ENCODE measurements around the gene GPRC5C.

Gene GPRC5C

GRCh38 chr17:74445158-74445557 lies 13.3 kb downstream of the GPRC5C start:
- no peaks in the 10 kb centered on the region for H3K9me3 ChIP-seq (ENCODE audit: insufficient read depth, low read length)
- no peaks in the 10 kb centered on the region for H3K36me3 ChIP-seq (replicated peaks; ENCODE audit: low read depth, low read length)
- no peak overlapping the region for H3K4me3 ChIP-seq (ENCODE audit: low read length)
- no peak for TF ChIP-seq EZH2phosphoT487 (IDR thresholded peaks at IDR 0.05; ENCODE audit: low read depth)
- TF ChIP-seq, protein P1, sequence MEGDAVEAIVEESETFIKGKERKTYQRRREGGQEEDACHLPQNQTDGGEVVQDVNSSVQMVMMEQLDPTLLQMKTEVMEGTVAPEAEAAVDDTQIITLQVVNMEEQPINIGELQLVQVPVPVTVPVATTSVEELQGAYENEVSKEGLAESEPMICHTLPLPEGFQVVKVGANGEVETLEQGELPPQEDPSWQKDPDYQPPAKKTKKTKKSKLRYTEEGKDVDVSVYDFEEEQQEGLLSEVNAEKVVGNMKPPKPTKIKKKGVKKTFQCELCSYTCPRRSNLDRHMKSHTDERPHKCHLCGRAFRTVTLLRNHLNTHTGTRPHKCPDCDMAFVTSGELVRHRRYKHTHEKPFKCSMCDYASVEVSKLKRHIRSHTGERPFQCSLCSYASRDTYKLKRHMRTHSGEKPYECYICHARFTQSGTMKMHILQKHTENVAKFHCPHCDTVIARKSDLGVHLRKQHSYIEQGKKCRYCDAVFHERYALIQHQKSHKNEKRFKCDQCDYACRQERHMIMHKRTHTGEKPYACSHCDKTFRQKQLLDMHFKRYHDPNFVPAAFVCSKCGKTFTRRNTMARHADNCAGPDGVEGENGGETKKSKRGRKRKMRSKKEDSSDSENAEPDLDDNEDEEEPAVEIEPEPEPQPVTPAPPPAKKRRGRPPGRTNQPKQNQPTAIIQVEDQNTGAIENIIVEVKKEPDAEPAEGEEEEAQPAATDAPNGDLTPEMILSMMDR (IDR thresholded peaks at IDR 0.05; ENCODE audit: low read depth, low read length): no peak
- H3K27me3 ChIP-seq (ENCODE audit: low read depth, low read length): no peaks in the 10 kb centered on the region
- no peak overlapping the region for H2AFZ ChIP-seq (ENCODE audit: low read depth, low read length)
- H3K9ac ChIP-seq (ENCODE audit: low read length): no peak overlapping the region
- no peaks in the 10 kb centered on the region for H3K79me2 ChIP-seq (ENCODE audit: low read length)
- no peaks in the 10 kb centered on the region for H4K20me1 ChIP-seq (ENCODE audit: insufficient read depth, low read length)
- H3K4me2 ChIP-seq (ENCODE audit: low read length): no peak overlapping the region
- H3K27ac ChIP-seq (ENCODE audit: low read length): no peak overlapping the region
- H3K4me1 ChIP-seq (ENCODE audit: low read length): no peaks in the 10 kb centered on the region

DNA sequence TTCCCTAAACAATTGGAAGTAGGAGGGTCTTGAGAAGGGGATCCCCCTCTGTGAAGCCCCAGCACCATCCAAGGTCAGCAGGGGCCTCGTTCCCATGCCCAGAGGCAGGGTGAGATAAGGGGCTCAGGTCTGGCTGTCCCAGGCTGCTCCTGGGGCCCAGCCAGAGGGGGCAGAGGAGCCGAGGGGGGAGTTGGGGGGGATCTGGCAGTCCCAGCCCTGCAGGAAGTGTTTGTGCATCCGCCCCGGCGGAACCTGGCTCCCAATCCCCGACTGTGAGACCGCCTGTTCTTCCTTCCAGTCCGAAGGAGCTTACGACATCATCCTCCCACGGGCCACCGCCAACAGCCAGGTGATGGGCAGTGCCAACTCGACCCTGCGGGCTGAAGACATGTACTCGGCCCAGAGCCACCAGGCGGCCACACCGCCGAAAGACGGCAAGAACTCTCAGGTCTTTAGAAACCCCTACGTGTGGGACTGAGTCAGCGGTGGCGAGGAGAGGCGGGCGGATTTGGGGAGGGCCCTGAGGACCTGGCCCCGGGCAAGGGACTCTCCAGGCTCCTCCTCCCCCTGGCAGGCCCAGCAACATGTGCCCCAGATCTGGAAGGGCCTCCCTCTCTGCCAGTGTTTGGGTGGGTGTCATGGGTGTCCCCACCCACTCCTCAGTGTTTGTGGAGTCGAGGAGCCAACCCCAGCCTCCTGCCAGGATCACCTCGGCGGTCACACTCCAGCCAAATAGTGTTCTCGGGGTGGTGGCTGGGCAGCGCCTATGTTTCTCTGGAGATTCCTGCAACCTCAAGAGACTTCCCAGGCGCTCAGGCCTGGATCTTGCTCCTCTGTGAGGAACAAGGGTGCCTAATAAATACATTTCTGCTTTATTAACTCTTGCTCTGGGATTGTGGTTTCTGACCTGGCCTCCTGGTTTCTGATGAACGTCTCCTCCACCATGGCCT lies 14.9 kb downstream of the GPRC5C start:
- H3K27me3 ChIP-seq (ENCODE audit: low read depth, low read length): no peaks in the 10 kb centered on the region
- no peak overlapping the region for H3K4me3 ChIP-seq (ENCODE audit: low read length)
- H3K9ac ChIP-seq (ENCODE audit: low read length): no peak overlapping the region
- H3K4me2 ChIP-seq (ENCODE audit: low read length): no peak overlapping the region
- H3K36me3 ChIP-seq (replicated peaks; ENCODE audit: low read depth, low read length): no peaks in the 10 kb centered on the region
- TF ChIP-seq EZH2phosphoT487 (IDR thresholded peaks at IDR 0.05; ENCODE audit: low read depth): no peak
- TF ChIP-seq, protein P1 (IDR thresholded peaks at IDR 0.05; ENCODE audit: low read depth, low read length): no peak
- H3K9me3 ChIP-seq (ENCODE audit: insufficient read depth, low read length): no peaks in the 10 kb centered on the region
- H2AFZ ChIP-seq (ENCODE audit: low read depth, low read length): no peak overlapping the region
- H3K4me1 ChIP-seq (ENCODE audit: low read length): no peaks in the 10 kb centered on the region
- H3K27ac ChIP-seq (ENCODE audit: low read length): no peak overlapping the region
- no peaks in the 10 kb centered on the region for H4K20me1 ChIP-seq (ENCODE audit: insufficient read depth, low read length)
- no peaks in the 10 kb centered on the region for H3K79me2 ChIP-seq (ENCODE audit: low read length)

GRCh38 chr17:74447628-74448159 lies 15.8 kb downstream of the GPRC5C start:
- no peak overlapping the region for H3K4me2 ChIP-seq (ENCODE audit: low read length)
- TF ChIP-seq, protein P1 (IDR thresholded peaks at IDR 0.05; ENCODE audit: low read depth, low read length): no peak
- TF ChIP-seq EZH2phosphoT487 (IDR thresholded peaks at IDR 0.05; ENCODE audit: low read depth): no peak
- H3K27me3 ChIP-seq (ENCODE audit: low read depth, low read length): no peaks in the 10 kb centered on the region
- no peaks in the 10 kb centered on the region for H3K36me3 ChIP-seq (replicated peaks; ENCODE audit: low read depth, low read length)
- H3K79me2 ChIP-seq (ENCODE audit: low read length): no peaks in the 10 kb centered on the region
- H3K9me3 ChIP-seq (ENCODE audit: insufficient read depth, low read length): no peaks in the 10 kb centered on the region
- H3K4me1 ChIP-seq (ENCODE audit: low read length): no peaks in the 10 kb centered on the region
- H3K9ac ChIP-seq (ENCODE audit: low read length): no peak overlapping the region
- H3K4me3 ChIP-seq (ENCODE audit: low read length): no peak overlapping the region
- H4K20me1 ChIP-seq (ENCODE audit: insufficient read depth, low read length): no peaks in the 10 kb centered on the region
- H3K27ac ChIP-seq (ENCODE audit: low read length): no peak overlapping the region
- H2AFZ ChIP-seq (ENCODE audit: low read depth, low read length): no peak overlapping the region

- TF ChIP-seq EZH2phosphoT487 (IDR thresholded peaks at IDR 0.05; ENCODE audit: low read depth): no peak
- TF ChIP-seq, protein P1 (IDR thresholded peaks at IDR 0.05; ENCODE audit: low read depth, low read length): no peak
- Histone ChIP-seq H3K79me2 (ENCODE audit: low read length) (no peaks in the 10 kb centered on the region), H4K20me1 (ENCODE audit: insufficient read depth, low read length) (no peaks in the 10 kb centered on the region), H3K27ac (ENCODE audit: low read length) (no peak overlapping the region), H2AFZ (ENCODE audit: low read depth, low read length) (no peak overlapping the region), H3K4me3 (ENCODE audit: low read length) (no peak overlapping the region), H3K9me3 (ENCODE audit: insufficient read depth, low read length) (no peaks in the 10 kb centered on the region), H3K27me3 (ENCODE audit: low read depth, low read length) (no peaks in the 10 kb centered on the region), H3K9ac (ENCODE audit: low read length) (no peak overlapping the region), H3K4me1 (ENCODE audit: low read length) (no peaks in the 10 kb centered on the region), H3K36me3 (replicated peaks; ENCODE audit: low read depth, low read length) (no peaks in the 10 kb centered on the region), H3K4me2 (ENCODE audit: low read length) (no peak overlapping the region)
Measured at GRCh38 chr17:74448756-74449155, 16.9 kb downstream of the GPRC5C start.

Measured in OCI-LY3 (cell line).